HPDE6-E6E7 (cell line): ENCODE results near the gene TAPT1.
"Not testable (repeated sequence)": the region's sequence is repeated elsewhere in the genome, so short reads cannot be mapped to it uniquely, and the experiment has no call there.

ENCODE experiments used
- DNase-seq: peaks from one replicate; pipeline ENCODE4 v3.0.0; 2011; ENCODE audit warnings: missing footprints; ENCODE audit errors: extremely low spot score

The TAPT1 gene

GRCh38 chr4:16183604-16184003 lies 42.7 kb downstream of the TAPT1 start:
- DNase-seq = no peak

GRCh38 chr4:16176621-16177020 lies 49.6 kb downstream of the TAPT1 start:
- no peak for DNase-seq

- DNase-seq = no peak
These were observed 54.4 kb downstream of the TAPT1 start for GRCh38 chr4:16171831-16172230.

- no peak for DNase-seq
These were observed 56.8 kb downstream of the TAPT1 start for GRCh38 chr4:16169490-16169889.

GRCh38 chr4:16168710-16169388 lies 57.4 kb downstream of the TAPT1 start:
- DNase-seq = no peak

GRCh38 chr4:16168144-16168543 lies 58.1 kb downstream of the TAPT1 start:
- DNase-seq = no peak

GRCh38 chr4:16165931-16166330 lies 60.3 kb downstream of the TAPT1 start:
- DNase-seq = no peak

- no peak for DNase-seq
These were observed 63.4 kb downstream of the TAPT1 start for GRCh38 chr4:16162891-16163290.

GRCh38 chr4:16161851-16162408 lies 64.3 kb downstream of the TAPT1 start:
- no peak for DNase-seq

GRCh38 chr4:16160457-16160856 lies 65.8 kb downstream of the TAPT1 start:
- no peak for DNase-seq

GRCh38 chr4:16159286-16159685 lies 67.0 kb downstream of the TAPT1 start:
- DNase-seq = no peak

- DNase-seq = no peak
These were observed 67.8 kb downstream of the TAPT1 start for GRCh38 chr4:16158504-16158852.

- no peak for DNase-seq
These were observed 68.4 kb downstream of the TAPT1 start for GRCh38 chr4:16157609-16158503.

- no peak for DNase-seq
These were observed 70.6 kb downstream of the TAPT1 start for GRCh38 chr4:16155528-16156169.

- no peak for DNase-seq
These were observed 71.8 kb downstream of the TAPT1 start for GRCh38 chr4:16154451-16154850.

- DNase-seq = no peak
These were observed 75.6 kb downstream of the TAPT1 start for GRCh38 chr4:16150716-16151115.

GRCh38 chr4:16144913-16145312 lies 81.4 kb downstream of the TAPT1 start:
- not testable (repeated sequence) for DNase-seq

- DNase-seq = no peak
These were observed 83.5 kb downstream of the TAPT1 start for GRCh38 chr4:16142598-16143310.

GRCh38 chr4:16140879-16141249 lies 85.4 kb downstream of the TAPT1 start:
- peak; percentile 31 for DNase-seq

GRCh38 chr4:16140231-16140878 lies 85.9 kb downstream of the TAPT1 start:
- no peak for DNase-seq
